Kidney epithelial cell (primary cell): ENCODE results near the gene SLC35D2. TPM values are rescaled to one million over a fixed set of nuclear protein-coding genes. Genes with fewer than 3 reads are reported as not detected.

Experiments
- DNase-seq: peaks from one replicate; pipeline ENCODE4 v3.0.0-alpha.2; 2010; ENCODE audit warnings: low read depth
- H3K27me3 ChIP-seq: 2 replicates; pipeline ENCODE4 v1.6.0; 2011; ENCODE audit warnings: low read length; ENCODE audit not compliant: control insufficient read depth, insufficient read depth
- H3K36me3 ChIP-seq: 2 replicates; pipeline ENCODE4 v1.5.1; 2011; ENCODE audit warnings: low read length; ENCODE audit not compliant: control insufficient read depth, insufficient read depth
- H3K4me3 ChIP-seq: 2 replicates; pipeline ENCODE4 v1.5.1; 2011; ENCODE audit warnings: low read depth, mild to moderate bottlenecking, control low read depth, low read length
- CTCF ChIP-seq: IDR thresholded peaks from 2 replicates; pipeline ENCODE4 v1.5.1; 2011; ENCODE audit warnings: mild to moderate bottlenecking, moderate library complexity, low read length, control low read depth, inconsistent platforms; ENCODE audit not compliant: insufficient read depth, poor library complexity, severe bottlenecking
- total RNA-seq: library from RNA; depleted of rRNA; stranded (reverse); fragments of >200 nt; gene quantifications from 2 replicates; pipeline ENCODE4 v1.2.3, GENCODE V29; 2015

The SLC35D2 gene
- total RNA-seq, 1 donor from 2014 or later: 49.5 TPM

GRCh38 chr9:96423322-96423984 lies 39.9 kb upstream of the SLC35D2 start:
- no peak overlapping the region for H3K4me3 ChIP-seq
- no peaks in the 10 kb centered on the region for H3K27me3 ChIP-seq
- DNase-seq: no peak
- no peak for TF ChIP-seq CTCF
- H3K36me3 ChIP-seq: no peaks in the 10 kb centered on the region

GRCh38 chr9:96420468-96421219 lies 37.1 kb upstream of the SLC35D2 start:
- peak; percentile 98 for DNase-seq
- H3K36me3 ChIP-seq: no peaks in the 10 kb centered on the region
- H3K27me3 ChIP-seq: no peaks in the 10 kb centered on the region
- TF ChIP-seq CTCF: no peak
- no peak overlapping the region for H3K4me3 ChIP-seq

GRCh38 chr9:96419691-96419969 lies 36.1 kb upstream of the SLC35D2 start:
- TF ChIP-seq CTCF: no peak
- Histone ChIP-seq H3K36me3 (no peaks in the 10 kb centered on the region), H3K4me3 (peak overlapping the region; percentile 77), H3K27me3 (no peaks in the 10 kb centered on the region)
- no peak for DNase-seq

- H3K4me3 ChIP-seq: peak overlapping the region; percentile 77
- no peaks in the 10 kb centered on the region for H3K36me3 ChIP-seq
- no peaks in the 10 kb centered on the region for H3K27me3 ChIP-seq
- no peak for DNase-seq
- no peak for TF ChIP-seq CTCF
These were observed 35.6 kb upstream of the SLC35D2 start for GRCh38 chr9:96418920-96419690.

DNA sequence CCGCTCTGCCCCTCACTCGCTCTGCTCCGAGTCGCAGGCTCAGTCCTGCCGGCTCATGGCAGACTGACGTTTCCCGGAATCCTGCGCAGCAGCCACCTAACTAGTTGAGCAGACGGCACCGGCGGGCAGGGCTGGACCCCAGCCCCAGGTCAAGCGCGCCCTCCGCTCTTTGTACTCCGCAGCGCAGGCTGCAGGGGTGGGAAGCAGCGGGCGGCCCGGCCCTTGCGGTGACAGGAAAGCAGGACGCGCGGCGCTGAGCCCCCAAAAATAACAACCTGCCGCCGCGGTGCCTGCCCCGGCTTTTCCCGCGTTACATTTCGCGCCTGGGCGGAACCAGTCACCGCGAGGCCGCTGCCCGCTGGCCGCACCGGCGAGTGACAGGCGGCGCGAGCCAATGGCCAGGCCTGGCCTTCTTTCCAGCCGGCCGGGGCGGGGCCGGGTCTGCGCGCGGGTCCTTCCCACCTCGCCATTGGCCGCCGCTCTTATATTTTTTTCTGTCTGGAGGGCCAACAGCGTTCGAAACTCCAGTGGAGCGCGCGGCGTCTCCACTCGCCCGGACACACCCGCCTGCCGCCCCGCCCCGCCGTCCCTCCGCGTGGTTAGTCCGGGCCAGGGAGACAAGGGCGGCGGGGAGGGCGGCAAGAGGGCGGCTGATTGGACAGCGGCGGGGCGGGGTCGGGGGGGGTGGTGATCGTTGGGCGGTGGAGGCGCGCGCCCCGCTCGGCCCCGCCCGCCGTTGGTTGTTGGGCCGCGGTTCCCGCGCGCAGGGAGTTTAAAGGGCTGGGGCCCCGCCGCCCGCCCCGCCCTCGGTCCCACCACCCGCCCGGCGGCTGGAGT lies 34.8 kb upstream of the SLC35D2 start, which contains the start of gene ZNF367:
ZNF367 (minus strand) TSS at position 288 of the 837 bp plus-strand sequence. CDS start 338 bp downstream, outside the sequence.
- no peaks in the 10 kb centered on the region for H3K27me3 ChIP-seq
- no peak for TF ChIP-seq CTCF
- peak; percentile 84 for DNase-seq
- peak within 1 kb of the TSS; percentile 81 for H3K4me3 ChIP-seq
- no peaks in the 10 kb centered on the region for H3K36me3 ChIP-seq
